Activated naive CD4-positive, alpha-beta T cell (primary cell): ENCODE results near the gene NPFF.
A peak's percentile ranks its signal among the peaks of the same experiment; 100 is the strongest.
"Not testable (repeated sequence)": the region's sequence is repeated elsewhere in the genome, so short reads cannot be mapped to it uniquely, and the experiment has no call there.

ENCODE experiments used
- DNase-seq, 4 experiments: peaks; one replicate each; lab custom pipeline; 2025; lab: John Stamatoyannopoulos, UW

NPFF gene

DNA sequence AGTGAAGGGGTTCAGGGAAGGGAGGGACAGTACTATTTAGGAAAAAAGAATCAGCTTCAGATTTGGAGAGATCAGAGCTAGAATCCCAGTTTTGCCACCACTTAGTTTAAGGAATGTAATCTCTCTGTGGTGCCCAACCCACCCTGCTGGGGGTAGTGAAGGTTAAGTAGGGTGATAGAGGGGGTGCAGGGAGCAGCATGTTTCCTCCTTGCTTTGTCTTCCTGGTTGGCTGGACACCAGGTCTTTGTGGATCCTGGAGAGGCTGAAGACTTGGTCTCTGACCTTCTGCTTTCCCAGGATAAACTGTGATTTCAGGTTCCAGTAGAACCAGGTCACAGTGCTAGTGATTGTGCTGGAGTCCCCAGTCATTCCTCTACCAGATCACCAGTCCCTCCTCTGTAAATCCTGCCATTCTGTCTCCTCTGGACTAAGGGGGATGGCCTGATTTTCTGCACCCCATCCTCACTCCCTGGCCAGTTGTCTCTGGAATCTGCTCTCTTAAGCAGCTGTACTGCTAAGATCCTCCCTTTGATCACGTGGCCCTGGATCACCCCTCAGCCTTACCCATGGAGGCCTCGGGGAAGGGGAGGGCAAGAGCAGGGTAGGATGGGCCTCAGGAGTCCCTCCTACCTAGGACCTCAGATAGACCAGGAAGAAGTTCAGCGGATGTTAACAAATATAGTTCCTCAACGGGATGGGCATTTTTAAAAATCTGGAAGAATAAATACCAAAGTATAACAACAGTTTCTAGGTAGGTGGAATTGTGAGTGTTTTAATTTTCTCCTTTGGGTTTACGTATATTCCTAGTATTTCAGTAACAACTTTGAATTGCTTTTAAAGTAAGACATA lies 11.2 kb downstream of the NPFF start:
- DNase-seq: no peak

DNA sequence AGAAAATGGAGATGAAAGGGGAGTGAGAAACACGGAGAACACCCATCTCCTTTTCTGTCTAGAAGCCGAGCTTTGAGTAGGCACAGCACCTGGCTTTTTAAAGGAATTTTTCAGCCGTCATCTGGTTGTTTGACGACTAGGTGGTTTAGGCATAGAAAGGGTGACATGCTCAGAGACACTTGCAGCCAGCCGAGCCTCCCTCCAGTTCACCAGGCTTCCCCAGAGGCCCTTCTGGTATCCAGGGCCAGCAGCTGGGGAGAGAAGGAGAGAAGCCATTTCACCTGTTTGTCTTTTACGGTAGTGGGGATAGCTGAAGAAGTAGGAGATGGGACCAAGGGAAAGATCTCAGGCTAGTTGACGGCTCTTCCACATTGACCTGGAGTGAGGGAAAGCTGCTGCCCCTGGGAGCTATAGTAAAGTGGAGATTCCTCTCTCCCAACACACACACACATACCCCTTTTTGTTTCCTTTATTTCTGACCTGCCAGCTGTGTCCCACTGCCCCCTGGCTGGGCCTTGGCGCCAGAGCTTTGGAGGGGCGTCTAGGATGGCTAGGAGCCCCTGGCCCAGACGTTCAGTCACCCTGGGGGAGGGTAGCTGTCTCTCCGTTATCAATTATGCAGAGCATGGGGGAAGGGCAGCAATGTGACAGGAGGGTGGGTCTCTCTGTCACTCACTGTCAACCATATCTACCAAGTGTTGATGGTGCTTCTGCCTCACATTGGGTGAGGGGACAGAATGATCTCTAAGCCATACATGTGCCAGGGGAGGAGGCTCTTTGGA lies 13.5 kb downstream of the NPFF start:
- no peak for DNase-seq

DNA sequence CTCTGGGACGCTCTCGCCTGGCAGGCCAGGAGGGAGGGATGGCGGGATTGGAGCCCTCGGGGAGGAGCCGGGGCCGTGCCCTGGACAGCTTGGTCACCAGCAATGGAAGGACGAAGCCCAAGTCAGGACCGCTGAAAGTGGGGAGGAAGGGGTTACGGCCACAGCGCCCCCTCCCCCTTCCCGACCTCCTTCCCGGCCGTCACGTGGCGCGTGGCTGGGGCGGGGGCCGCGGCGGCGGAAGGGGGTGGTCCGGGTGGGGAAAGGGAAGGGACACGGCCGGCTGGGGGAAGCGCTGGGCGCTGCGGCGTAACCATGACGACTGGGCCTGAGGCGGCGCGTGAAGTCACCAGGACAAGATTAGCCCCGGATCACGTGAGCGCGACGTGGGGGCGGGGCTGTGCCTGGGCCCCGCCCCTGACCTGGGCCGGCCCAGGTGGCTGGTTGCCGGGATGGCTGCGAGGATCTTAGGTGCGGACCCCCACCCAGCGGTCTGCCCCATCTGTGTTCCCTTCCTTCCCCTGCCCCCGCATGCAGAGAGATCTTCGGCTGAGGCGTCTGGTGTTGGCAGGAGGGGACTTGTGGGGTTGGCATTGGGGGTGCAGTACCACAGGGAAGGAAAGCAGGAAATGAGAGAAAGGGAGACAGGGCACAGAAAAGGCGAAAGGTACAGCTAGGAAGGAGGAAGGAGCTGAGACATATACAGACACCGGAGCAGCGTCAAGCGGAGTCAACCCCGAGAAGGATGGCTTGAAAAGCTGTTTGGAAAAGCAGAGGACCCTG lies 14.3 kb downstream of the NPFF start:
- peak; percentile 55 to 81 (median 64) for DNase-seq

DNA sequence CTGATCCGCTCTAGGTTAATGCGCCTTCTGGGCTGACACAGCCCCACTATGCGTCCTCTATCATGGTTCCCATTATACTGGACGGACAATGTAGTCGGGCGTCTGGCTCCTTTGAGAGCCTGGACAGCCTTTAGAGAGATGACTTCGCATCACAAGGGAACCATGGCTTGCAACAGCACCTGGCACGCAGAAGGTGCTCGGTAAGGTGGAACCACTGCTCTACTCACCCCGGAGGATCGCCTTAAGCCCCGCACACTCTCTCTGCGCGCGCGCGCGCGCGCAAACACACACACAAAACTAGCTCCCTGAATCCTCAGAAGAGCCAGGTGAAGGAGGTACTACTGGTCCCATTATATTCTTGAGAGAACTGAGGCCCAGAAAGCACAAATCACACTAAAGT lies 15.1 kb downstream of the NPFF start:
- DNase-seq: no peak

DNA sequence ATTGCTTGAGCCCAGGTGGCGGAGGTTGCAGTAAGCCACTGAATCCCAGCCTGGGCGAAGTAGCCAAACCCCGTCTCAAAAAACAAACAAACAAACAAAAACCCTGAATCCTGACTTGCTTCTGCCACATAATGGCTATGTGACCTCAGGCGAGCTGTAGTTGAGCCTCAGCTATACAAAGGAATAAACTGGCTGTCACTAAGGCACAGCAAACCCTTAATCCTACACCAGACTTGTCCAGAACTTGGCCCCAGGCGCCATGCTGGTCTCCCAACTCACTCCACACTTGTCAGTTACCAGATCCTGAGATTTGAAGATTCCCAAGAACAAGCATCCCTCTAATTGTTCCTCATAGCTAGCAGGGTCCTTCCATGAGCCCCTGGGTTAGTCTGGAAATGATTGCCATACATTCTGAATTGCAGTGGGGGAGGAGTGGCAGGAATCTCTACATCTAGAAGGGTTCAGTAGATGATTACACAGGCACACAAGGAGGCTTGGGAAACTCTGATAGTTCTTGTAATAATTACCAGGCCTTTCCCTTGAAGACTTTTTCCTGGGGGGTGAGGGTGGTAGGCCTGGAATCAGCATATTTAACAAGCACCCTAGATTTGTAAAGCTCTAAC lies 17.9 kb downstream of the NPFF start:
- DNase-seq: no peak

DNA sequence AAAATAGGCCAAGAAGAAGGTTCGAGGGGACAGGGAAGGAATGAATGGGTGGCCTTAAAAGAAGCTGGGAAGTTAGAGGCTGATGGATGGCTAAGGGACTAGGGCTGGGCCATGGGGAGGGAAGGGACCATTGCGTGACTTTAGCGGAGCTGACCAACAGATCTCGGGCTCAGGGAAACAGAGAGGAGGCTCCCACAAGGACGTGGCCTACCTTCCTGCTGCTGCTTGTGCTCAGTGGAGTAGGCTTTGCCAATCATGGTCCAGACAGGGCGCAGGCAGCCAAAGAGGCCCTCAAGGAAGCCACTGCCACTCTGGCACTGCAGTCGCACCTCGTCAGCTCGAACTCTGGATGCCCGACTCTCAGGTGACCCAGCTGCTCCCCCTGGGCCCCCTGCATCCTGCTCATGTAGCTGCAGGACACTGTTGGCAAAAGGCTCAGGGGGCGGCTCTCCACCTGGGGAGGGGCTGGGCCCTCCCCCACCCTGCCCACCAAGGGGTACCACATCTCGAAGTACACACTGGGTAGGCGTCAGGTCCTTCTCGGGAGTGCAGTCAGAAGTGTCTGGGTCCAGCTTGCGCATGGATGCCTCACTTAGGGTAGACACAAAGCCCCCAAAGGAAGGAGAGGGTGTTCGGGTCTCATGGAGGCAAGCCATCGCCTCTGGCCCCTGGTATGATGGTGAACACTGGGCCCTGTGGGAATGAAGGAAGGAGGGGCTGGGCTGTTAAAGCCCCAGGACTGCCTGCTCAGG lies 20.4 kb downstream of the NPFF start:
- no peak for DNase-seq

DNA sequence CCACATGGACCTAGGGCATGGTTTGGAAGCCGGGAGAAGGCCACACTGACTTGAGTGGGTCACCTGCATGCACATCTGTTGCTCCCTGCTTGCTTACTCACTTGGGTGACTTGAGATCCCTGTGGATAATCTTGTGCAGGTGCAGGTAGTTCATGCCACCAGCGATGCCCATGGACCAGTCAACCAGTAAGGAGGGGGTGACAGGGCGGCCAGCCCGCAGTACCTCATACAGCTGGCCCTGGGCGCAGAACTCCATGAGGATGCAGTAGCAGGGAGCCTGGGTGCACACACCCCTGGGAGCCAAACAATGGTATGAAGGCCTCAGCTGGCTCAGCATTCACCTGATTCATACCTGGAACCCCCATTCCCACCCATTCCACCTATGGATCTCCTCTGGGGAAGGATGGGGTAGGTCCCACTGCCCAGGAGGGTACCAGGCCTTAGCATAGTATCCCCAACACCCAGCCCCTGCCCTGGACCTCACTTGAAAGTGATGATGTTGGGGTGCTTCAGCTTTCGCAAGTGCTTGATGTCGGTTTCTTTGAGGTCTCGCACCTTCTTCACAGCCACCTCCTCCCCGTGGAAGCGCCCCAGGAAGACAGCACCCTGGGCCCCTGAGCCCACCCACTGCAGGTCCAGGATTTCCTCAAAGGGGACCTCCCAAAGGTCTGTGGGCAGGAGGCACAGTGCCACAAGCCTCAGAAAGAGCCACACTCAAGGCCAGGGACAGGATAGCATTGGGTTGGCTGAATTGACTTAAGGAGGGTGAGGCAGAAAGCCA lies 21.1 kb downstream of the NPFF start:
- DNase-seq: no peak

DNA sequence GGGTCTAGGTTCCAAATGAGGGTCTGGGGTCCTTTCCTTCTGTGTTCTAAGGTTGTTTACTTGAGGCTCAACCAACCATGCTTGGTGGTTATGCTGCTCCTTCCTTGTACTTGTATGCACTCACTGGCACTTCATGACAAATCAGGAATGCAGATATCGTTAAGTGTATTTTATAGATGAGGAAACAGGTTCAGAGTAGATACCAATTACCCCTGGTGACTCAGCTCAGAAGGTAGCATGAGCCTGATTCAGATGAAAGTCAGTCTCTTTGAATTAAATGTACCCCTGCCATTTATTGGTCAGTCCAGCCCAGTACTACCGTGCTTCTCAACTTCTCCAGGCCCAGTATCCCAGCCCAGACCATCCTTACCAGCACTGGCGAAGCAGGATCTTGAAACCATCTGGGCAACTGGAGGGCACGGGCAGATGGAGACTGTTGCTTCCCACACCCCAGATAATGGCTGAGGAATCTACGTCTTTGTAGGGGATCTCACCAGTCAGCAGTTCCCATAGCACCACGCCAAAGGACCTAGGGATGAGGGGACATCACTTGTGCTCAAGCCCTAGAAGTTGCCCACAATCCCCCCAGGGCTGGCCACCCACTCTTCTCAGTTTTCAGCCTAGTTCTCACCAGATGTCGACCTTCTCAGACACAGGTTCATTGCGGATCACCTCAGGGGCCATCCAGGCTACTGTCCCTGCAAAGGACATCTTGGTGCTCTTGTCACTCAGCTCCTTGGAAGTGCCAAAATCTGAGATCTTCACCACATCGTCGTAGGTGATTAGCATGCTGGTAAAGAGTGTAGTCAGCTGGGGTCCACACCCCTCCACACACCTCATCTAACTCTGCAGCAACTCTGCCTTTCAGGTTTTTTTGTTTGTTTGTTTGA lies 22.4 kb downstream of the NPFF start:
- DNase-seq: no peak

DNA sequence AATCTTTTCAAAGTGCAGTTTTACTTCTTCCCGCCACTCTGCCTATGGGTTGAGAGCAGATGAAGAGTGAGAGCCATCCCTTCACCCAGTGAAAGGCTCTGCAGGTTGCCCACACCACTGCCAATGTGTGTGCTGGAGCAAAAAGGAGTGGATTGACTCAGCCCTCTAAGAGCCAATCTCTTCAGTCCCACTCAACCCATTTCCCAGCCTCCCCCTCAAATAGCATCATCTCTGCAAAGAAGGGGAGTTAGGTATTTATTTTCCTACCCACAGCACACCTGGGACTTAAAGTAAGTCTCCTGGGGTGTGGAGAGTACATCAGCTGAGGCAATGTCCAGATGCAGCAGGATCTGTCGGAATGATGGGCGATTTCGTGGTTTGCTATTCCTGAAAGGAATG lies 23.3 kb downstream of the NPFF start:
- DNase-seq: no peak

DNA sequence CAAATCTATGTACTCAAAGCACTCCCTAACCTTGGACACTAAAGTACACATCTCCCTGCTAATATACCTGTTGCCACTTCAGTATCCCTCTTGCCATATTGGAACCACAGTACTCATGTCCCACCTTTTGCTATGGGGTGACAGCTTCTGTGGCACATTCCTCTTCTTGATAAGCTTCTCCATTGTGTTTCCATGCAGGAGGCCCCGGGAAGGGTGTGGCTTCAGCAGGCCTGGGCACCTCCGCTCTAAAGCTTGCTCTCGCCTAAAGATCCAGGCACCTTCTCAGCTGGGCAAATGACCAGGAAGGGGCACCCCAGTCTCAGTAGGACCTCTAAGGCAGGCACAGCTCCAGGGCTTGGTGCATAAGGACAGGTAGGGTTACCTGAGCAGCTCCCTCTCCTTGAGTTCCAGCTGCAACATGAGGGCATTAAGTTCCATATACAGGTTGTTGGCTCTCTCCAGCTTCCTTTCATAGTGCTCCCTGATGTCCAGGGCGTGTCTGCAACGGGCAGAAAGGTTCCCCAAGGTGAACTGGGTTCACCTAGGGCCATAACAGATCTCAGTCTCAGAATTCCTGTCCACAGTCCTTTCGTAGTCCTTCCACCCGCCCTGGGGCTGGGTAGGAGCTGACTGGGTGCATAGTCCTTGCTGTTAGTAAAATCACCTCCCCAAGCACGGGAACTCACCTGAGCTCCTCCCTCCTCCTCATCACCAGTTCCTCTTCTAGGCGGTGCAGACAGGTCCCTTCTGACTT lies 23.9 kb downstream of the NPFF start:
- DNase-seq: no peak

DNA sequence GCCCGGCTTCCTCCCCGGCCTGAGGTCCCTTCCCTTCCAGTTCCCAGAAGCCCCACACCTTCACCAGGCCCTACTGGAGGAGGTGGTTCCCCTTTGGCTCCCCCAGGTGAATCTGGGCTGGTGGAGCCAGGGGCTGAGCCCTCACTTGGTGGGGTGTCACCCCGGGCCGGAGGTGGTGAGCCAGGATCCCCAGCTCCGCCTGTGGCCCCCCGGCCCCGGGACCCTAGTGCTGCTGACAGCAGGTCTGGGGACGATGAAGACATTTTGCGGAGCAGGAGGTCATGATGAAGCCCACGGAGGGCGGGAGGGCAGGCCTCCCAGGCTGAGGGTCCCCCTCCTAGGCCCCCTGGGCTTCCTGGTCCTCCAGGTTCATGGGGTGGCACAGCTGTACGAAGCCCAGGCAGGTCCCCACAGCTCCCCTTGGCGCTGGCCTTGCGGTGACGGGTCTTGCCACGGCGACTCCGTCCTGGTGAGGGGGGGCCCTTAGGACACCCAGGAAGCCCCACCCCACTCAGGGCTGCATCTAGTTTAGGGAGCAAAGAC lies 24.6 kb downstream of the NPFF start:
- no peak for DNase-seq

DNA sequence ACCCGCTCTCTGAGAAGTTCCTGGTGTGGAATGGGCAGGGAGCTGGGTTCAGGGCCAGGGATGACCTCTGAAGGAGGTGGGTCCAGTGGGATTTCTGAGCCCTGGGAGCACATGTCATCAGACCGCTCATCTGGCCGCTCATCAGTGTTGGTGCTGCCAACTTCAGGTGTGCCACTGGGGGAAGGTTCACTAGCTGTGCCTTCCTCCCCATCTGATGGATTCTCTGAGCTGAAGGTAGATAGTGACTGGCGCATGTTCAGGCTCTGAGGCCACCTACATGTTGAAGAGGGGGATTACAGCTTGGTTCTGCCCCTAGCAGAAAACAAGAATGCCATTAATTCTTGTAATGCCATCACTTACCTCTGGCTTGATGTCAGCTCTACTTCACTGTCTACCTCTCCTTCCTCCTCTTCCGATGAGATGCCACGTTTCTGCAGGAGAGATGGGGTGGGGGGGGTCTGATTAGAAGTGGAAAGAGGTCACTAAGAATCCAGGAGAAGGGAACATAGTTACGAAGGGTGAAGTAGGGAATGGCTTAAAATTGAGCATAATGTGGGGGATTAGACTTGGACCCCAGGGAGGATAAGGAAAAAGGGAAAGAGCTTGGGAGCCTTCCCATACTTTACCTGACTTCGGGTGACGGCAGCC lies 25.2 kb downstream of the NPFF start:
- DNase-seq: no peak

DNA sequence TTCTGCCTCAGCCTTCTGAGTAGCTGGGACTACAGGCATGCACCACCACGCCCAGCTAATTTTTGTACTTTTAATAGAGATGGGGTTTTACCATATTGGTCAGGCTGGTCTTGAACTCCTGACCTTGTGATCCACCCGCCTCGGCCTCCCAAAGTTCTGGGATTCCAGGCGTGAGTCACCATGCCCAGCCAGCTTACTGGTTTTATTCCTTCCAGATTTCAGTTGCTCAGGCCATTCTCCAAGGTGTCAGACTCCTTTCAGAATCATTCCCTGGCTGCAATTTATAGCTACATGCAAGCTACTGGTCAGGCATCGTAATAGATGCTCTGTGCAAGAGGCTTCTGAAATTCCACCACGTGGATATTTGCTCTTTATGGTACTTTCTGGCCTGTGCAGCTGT lies 25.8 kb downstream of the NPFF start:
- DNase-seq: not testable (repeated sequence)

DNA sequence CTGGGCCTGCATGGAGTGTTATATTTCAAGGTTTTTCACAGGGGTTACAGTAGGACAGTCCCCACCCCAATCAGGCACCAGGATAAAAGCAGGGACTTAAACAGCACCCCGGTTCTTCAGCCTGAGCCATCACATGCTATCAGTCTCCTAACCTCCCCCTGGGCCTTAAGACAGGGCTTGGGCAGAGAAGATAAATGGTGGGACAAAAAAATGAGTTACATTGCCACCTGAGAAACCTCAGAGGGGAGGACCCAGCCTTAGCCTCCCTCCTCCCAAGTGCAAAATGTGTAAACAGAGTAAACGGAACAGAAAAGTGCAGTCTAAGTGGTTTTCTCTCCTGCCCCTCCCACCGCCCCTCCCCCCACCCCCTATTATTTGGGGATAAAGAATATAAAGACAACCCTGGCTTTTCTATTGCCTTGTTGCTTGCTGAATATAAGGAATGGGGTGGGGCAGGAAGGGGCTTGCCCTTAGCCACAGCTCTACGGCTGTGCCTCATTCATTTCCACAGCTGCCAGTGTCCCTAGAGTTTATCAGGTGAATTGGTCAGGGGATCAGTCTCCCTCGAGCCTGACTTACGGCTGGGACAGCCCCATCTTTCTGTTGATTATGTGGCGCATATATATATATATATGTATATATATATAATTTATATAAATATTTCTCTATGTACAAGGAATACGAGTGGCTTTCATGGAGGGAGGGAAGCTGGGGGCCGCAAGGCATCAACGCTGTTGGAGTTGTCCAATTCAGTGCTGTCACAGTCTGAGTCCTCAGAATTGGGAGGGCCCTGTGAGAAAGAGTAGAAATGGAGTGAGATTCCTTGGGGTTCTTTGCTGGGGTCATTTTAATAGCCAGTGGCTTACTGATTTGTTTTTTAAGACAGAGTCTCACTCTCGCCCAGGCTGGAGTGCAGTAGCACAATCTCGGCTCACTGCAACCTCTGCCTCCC lies 26.5 kb downstream of the NPFF start:
- DNase-seq: no peak

DNA sequence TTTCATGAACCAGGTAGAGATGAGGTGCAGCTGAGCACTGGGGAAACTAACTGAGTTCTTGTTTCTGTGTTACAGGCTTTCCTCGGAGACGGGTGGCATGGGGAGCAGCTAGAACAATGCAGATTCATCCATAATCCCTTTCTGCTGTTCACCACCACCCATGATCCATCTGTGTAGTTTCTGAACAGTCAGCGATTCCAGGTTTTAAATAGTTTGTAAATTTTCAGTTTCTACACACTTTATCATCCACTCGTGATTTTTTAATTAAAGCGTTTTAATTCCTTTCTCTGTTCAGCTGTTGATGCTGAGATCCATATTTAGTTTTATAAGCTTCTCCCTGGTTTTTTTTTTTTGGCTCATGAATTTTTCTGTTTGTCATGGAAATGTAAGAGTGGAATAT lies 28.0 kb downstream of the NPFF start:
- no peak for DNase-seq

DNA sequence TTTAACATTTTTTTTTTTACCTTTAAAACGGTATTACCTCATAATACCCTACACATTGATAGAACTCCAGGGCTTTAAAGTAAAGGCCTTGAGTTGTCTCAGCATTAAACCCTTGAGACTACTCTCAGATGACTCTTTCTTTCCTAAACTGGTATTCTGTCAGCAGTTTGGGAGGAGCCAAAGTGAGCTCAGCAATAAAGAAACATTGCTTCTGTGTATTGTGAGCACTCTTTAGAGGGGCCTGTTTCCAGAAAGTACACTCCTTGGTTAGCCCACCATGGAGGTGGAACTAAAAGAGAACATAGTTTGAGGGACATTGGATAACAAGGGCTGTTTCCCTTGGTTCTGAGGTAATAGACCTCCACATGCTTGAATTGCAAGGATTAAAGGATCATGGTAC lies 28.4 kb downstream of the NPFF start:
- DNase-seq: no peak

DNA sequence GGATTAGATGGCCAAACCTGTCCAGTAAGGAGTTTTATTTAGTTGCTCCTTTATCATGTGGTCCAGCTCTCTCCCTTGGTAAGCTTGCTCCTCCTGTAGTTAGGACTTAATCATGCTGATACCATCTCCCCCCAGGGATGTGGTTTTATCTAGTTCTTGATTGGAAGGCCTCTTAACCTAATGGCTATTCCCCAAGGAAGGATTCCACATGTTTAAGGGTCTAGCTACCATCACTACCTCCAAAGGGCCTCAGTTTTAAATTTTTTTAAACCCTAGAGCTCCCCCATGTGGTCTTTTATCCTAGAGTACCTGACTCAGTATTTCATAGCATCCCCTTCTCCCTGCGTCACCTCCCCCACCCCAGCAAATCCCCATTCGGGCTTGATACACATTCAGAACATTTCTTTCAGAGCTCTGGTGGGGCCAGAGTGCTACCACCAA lies 30.5 kb downstream of the NPFF start:
- no peak for DNase-seq
